Activated CD8-positive, alpha-beta T cell treated with anti-CD3 and anti-CD28 coated beads for 36 hours (primary cell): ENCODE data around the gene GPR143. TPM values are rescaled to one million over a fixed set of nuclear protein-coding genes. Genes with fewer than 3 reads are reported as not detected.

Source experiments
- ATAC-seq: fragments of 200-7000 bp; cut with Tn5 transposase; one replicate; pipeline ENCODE4 v1.10.0; 2021; ENCODE audit warnings: mild to moderate bottlenecking, moderate library complexity
- CTCF ChIA-PET: fragments of 350-600 bp; sonication (Branson Sonifier 250); formaldehyde crosslinking; loops from one replicate; lab custom pipeline; 2021; ENCODE audit warnings: antibody characterized with exemption; lab: Charles Lee
- POLR2A ChIA-PET: fragments of 350-600 bp; sonication (Branson Sonifier 250); formaldehyde crosslinking; loops from one replicate; lab custom pipeline; 2021; ENCODE audit warnings: antibody characterized with exemption; lab: Charles Lee
- DNase-seq: peaks from one replicate; pipeline ENCODE4 v3.0.0-alpha.2; 2020
- H3K27ac Mint-ChIP-seq: one replicate; pipeline ENCODE4 v1.8.0; 2021; ENCODE audit warnings: mild to moderate bottlenecking, mixed read lengths
- H3K27me3 Mint-ChIP-seq: one replicate; pipeline ENCODE4 v1.8.0; 2021; ENCODE audit warnings: mixed read lengths
- H3K36me3 Mint-ChIP-seq: one replicate; pipeline ENCODE4 v1.8.0; 2021; ENCODE audit warnings: low read depth, mixed read lengths
- H3K4me1 Mint-ChIP-seq: one replicate; pipeline ENCODE4 v1.8.0; 2021; ENCODE audit warnings: low read depth, mixed read lengths
- H3K4me3 Mint-ChIP-seq: one replicate; pipeline ENCODE4 v1.8.0; 2021; ENCODE audit warnings: mild to moderate bottlenecking, moderate library complexity, mixed read lengths
- H3K9me3 Mint-ChIP-seq: one replicate; pipeline ENCODE4 v1.8.0; 2021; ENCODE audit warnings: mixed read lengths
- CTCF ChIP-seq: fragments of 200-600 bp; IDR thresholded peaks from one replicate; pipeline ENCODE4 v1.8.0; 2022; ENCODE audit warnings: antibody characterized with exemption, mild to moderate bottlenecking
- intact Hi-C: fragments of 100-400 bp; cut with micrococcal nuclease; formaldehyde crosslinking; loops from one replicate; pipeline ENCODE4 v1.10.0; 2022
- total RNA-seq, 2 experiments: library from RNA; stranded (reverse); gene quantifications; one replicate each; pipeline ENCODE4 v1.2.3, GENCODE V29; 2021

The GPR143 gene
- total RNA-seq, 2 experiments from 2014 or later = not detected

DNA sequence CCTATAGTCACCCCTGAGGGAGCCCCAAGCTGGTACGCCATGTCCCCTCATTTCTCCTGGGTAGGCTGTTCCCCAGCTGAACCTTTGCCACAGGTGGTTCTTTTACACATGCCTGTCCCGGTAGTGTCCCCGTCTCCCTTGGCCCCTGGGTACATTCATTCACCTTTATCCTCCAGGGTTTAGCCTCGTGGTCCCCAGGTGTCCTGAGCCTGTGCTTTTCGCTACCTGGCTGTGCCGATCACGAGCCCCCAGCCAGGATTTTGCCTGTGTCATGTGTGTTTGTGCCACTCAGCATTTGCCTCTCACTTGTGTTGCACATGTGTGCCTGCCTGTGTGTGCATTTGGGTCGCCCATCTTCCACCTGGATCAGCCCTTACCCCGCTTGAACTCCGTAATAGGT is 57.6 kb downstream of the GPR143 start:
- Mint-ChIP-seq H3K36me3 (peaks cover 35% of the 10 kb centered on the region), H3K4me3 (no peak overlapping the region), H3K27me3 (no peaks in the 10 kb centered on the region), H3K9me3 (no peaks in the 10 kb centered on the region), H3K27ac (no peak overlapping the region), H3K4me1 (peaks cover 5% of the 10 kb centered on the region)
- ChIA-PET CTCF (no interaction called here), POLR2A (no interaction called here)
- ATAC-seq (no peak), DNase-seq (no peak)
- intact Hi-C loops = loop anchor here (10.0 kb wide), 2 partner anchors 243 to 883 kb away; partner anchors contain the start of gene TBL1X
- TF ChIP-seq CTCF = no peak

- ChIA-PET POLR2A (no interaction called here), CTCF (no interaction called here)
- Mint-ChIP-seq H3K27me3 (no peaks in the 10 kb centered on the region), H3K27ac (no peak overlapping the region), H3K9me3 (no peaks in the 10 kb centered on the region), H3K4me3 (no peak overlapping the region), H3K4me1 (peaks cover 5% of the 10 kb centered on the region), H3K36me3 (peaks cover 38% of the 10 kb centered on the region)
- no peak for DNase-seq
- intact Hi-C loops = loop anchor here (10.0 kb wide), 2 partner anchors 243 to 883 kb away; partner anchors contain the start of gene TBL1X
- ATAC-seq = no peak
- TF ChIP-seq CTCF = no peak
These were observed 58.2 kb downstream of the GPR143 start for GRCh38 chrX:9707306-9708033.

DNA sequence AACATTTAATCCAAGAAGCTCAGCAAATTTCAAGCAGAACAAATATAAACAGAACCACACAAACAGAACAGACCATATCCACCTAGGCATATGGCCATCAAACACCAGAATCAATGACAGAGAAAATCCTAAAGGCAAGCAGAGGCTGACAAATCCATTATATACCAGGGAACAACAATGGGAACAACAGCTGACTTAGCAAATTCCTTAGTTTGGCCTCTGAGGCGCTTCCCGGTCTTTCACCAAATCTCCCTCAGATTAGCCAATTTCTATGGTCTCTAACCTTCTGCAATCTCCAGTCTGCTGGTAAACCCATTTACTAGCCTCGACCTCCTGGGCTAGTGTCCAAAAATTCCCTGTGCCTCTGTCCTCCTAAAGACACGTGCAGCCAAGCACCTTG is 59.2 kb downstream of the GPR143 start:
- ATAC-seq (no peak), DNase-seq (no peak)
- no peaks in the 10 kb centered on the region for H3K27me3 Mint-ChIP-seq
- no peak overlapping the region for H3K4me3 Mint-ChIP-seq
- TF ChIP-seq CTCF = no peak
- peaks cover 38% of the 10 kb centered on the region for H3K36me3 Mint-ChIP-seq
- peaks cover 5% of the 10 kb centered on the region for H3K4me1 Mint-ChIP-seq
- H3K27ac Mint-ChIP-seq = no peak overlapping the region
- H3K9me3 Mint-ChIP-seq = no peaks in the 10 kb centered on the region
- intact Hi-C loops = loop anchor here (10.0 kb wide), 2 partner anchors 242 to 882 kb away; partner anchors contain the start of gene TBL1X
- ChIA-PET CTCF (no interaction called here), POLR2A (no interaction called here)

DNA sequence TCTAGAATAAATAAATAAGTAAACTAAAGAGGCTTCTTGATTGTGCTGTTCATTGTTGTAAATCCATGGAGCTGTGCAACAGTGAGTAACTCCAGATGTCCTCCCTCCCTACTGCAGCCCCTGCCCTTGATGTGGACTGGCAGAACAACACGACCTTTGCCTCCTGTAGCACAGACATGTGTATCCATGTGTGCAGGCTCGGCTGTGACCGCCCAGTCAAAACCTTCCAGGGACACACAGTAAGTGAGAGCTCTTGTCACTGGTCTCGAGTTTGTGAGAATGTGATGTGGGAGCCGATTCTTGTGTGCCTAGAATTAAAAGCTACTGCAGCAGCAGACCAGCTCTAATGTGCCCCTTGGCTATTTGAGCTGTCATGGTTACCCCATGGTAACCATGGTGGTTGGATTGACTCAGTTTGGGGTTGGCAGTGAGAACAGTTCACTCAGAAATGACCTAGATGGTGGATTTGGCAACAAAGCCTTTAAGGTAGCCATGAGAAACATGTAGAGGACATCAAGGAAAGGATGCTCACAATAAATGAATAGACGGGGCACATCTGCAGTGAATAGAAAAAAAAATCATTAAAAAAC is 60.7 kb downstream of the GPR143 start:
- no peak overlapping the region for H3K27ac Mint-ChIP-seq
- no peaks in the 10 kb centered on the region for H3K9me3 Mint-ChIP-seq
- H3K4me1 Mint-ChIP-seq = peaks cover 5% of the 10 kb centered on the region
- H3K36me3 Mint-ChIP-seq = peaks cover 43% of the 10 kb centered on the region
- TF ChIP-seq CTCF = no peak
- no peak overlapping the region for H3K4me3 Mint-ChIP-seq
- intact Hi-C loops = loop anchor here (10.0 kb wide), 2 partner anchors 240 to 880 kb away; partner anchors contain the start of gene TBL1X
- POLR2A ChIA-PET = no interaction called here
- H3K27me3 Mint-ChIP-seq = no peaks in the 10 kb centered on the region
- DNase-seq = no peak
- ATAC-seq = no peak
- CTCF ChIA-PET = no interaction called here

DNA sequence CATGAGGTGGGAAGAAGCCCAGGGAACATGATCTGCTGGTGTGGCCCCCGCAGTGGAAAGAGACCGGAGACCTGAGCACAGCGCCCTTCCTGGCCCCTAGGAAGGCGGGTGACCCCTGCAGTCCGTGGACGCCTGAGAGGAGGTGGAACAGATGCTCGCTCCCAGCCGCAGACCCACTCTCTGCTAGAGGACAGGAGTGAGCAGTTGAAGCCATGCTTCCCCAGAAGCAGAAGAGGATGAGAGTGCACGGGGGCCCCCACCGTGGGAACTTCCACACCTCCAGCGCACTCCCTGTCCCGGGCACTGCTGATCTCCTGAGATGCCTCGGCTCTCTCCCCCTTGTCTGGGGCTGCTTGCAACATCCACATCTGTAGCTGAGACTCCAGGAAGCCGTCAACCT is 62.2 kb downstream of the GPR143 start:
- Mint-ChIP-seq H3K27me3 (no peaks in the 10 kb centered on the region), H3K4me1 (no peaks in the 10 kb centered on the region), H3K4me3 (no peak overlapping the region), H3K36me3 (peaks cover 43% of the 10 kb centered on the region), H3K9me3 (no peaks in the 10 kb centered on the region), H3K27ac (no peak overlapping the region)
- CTCF ChIA-PET = no interaction called here
- intact Hi-C loops = loop anchor here (10.0 kb wide), 2 partner anchors 239 to 879 kb away; partner anchors contain the start of gene TBL1X
- POLR2A ChIA-PET = no interaction called here
- no peak for TF ChIP-seq CTCF
- ATAC-seq = no peak
- DNase-seq = no peak
